MM.1S (cell line): ENCODE results near the gene DHRS12.

Experiments used
- DNase-seq: peaks from one replicate; pipeline ENCODE4 v3.0.0-alpha.2; 2015
- H2AFZ ChIP-seq: fragments of 300-600 bp; sonication (generic); 2 replicates; pipeline ENCODE4 v1.6.0; 2016; ENCODE audit warnings: antibody characterized with exemption, low read length
- H3F3A ChIP-seq: fragments of 300-600 bp; sonication (generic); 2 replicates; pipeline ENCODE4 v1.6.1; 2016; ENCODE audit warnings: mild to moderate bottlenecking, antibody characterized with exemption, low read length, moderate library complexity, mixed read lengths; ENCODE audit not compliant: insufficient read depth
- H3K27ac ChIP-seq: fragments of 300-600 bp; sonication (generic); 2 replicates; pipeline ENCODE4 v1.5.1; 2016; ENCODE audit warnings: mild to moderate bottlenecking, low read length
- H3K27me3 ChIP-seq: fragments of 300-600 bp; sonication (generic); replicated peaks from 2 replicates; pipeline ENCODE4 v1.6.0; 2016; ENCODE audit warnings: low read length; ENCODE audit not compliant: insufficient read depth
- H3K36me3 ChIP-seq: fragments of 300-600 bp; sonication (generic); replicated peaks from 2 replicates; pipeline ENCODE4 v1.6.1; 2016; ENCODE audit warnings: mild to moderate bottlenecking, low read length, mixed read lengths; ENCODE audit not compliant: insufficient read depth
- H3K4me1 ChIP-seq: fragments of 300-600 bp; sonication (generic); 2 replicates; pipeline ENCODE4 v1.6.1; 2016; ENCODE audit warnings: low read length, mixed read lengths
- H3K4me2 ChIP-seq: fragments of 300-600 bp; sonication (generic); 2 replicates; pipeline ENCODE4 v1.6.0; 2016; ENCODE audit warnings: low read depth, low read length
- H3K4me3 ChIP-seq: fragments of 300-600 bp; sonication (generic); 2 replicates; pipeline ENCODE4 v1.5.1; 2016; ENCODE audit warnings: low read length, mixed read lengths
- H3K79me2 ChIP-seq: fragments of 300-600 bp; sonication (generic); 2 replicates; pipeline ENCODE4 v1.6.1; 2016; ENCODE audit warnings: mixed run types, low read length, mixed read lengths
- H3K9ac ChIP-seq: fragments of 300-600 bp; sonication (generic); 2 replicates; pipeline ENCODE4 v1.6.1; 2016; ENCODE audit warnings: low read length, mixed read lengths
- H3K9me2 ChIP-seq: fragments of 300-600 bp; sonication (generic); replicated peaks from 2 replicates; pipeline ENCODE4 v1.6.1; 2016; ENCODE audit warnings: mild to moderate bottlenecking, low read length, mixed read lengths; ENCODE audit not compliant: insufficient read depth
- H3K9me3 ChIP-seq: fragments of 300-600 bp; sonication (generic); replicated peaks from 2 replicates; pipeline ENCODE4 v1.6.1; 2016; ENCODE audit warnings: mild to moderate bottlenecking, low read length, mixed read lengths; ENCODE audit not compliant: insufficient read depth
- H4K20me1 ChIP-seq: fragments of 300-600 bp; sonication (generic); 2 replicates; pipeline ENCODE4 v1.6.1; 2016; ENCODE audit warnings: mild to moderate bottlenecking, low read length, moderate library complexity, mixed read lengths; ENCODE audit not compliant: insufficient read depth
- CTCF ChIP-seq: fragments of 300-600 bp; sonication (generic); IDR thresholded peaks from 2 replicates; pipeline ENCODE4 v1.5.1; 2016; ENCODE audit warnings: antibody characterized with exemption, low read length, mixed read lengths
- EZH2 ChIP-seq: fragments of 300-600 bp; sonication (generic); optimal IDR thresholded peaks from 2 replicates; pipeline ENCODE3; 2017; ENCODE audit warnings: low read depth, mild to moderate bottlenecking, antibody characterized with exemption, low read length, mixed read lengths
- EZH2phosphoT487 ChIP-seq: fragments of 300-600 bp; sonication (generic); IDR thresholded peaks from 2 replicates; pipeline ENCODE4 v1.6.1; 2018; ENCODE audit warnings: antibody characterized with exemption, low read length

Gene DHRS12

GRCh38 chr13:51773515-51773914 lies 30.4 kb downstream of the DHRS12 start:
- DNase-seq = no peak
- no peaks in the 10 kb centered on the region for H3K4me1 ChIP-seq
- no peaks in the 10 kb centered on the region for H3K9me2 ChIP-seq
- H3K9me3 ChIP-seq = no peaks in the 10 kb centered on the region
- H3K9ac ChIP-seq = no peak overlapping the region
- H3K4me3 ChIP-seq = no peak overlapping the region
- H3K27me3 ChIP-seq = no peaks in the 10 kb centered on the region
- no peak overlapping the region for H2AFZ ChIP-seq
- no peaks in the 10 kb centered on the region for H3K36me3 ChIP-seq
- no peaks in the 10 kb centered on the region for H4K20me1 ChIP-seq
- H3K79me2 ChIP-seq = no peaks in the 10 kb centered on the region
- TF ChIP-seq EZH2 = no peak
- no peak for TF ChIP-seq EZH2phosphoT487
- TF ChIP-seq CTCF = no peak
- no peaks in the 10 kb centered on the region for H3F3A ChIP-seq
- H3K27ac ChIP-seq = no peak overlapping the region
- no peak overlapping the region for H3K4me2 ChIP-seq

- H3K27ac ChIP-seq = no peak overlapping the region
- no peaks in the 10 kb centered on the region for H3K9me3 ChIP-seq
- no peak overlapping the region for H3K9ac ChIP-seq
- H3F3A ChIP-seq = no peaks in the 10 kb centered on the region
- H3K27me3 ChIP-seq = no peaks in the 10 kb centered on the region
- no peak overlapping the region for H3K4me3 ChIP-seq
- no peaks in the 10 kb centered on the region for H4K20me1 ChIP-seq
- no peak overlapping the region for H2AFZ ChIP-seq
- no peaks in the 10 kb centered on the region for H3K79me2 ChIP-seq
- no peak for DNase-seq
- no peaks in the 10 kb centered on the region for H3K36me3 ChIP-seq
- no peaks in the 10 kb centered on the region for H3K4me1 ChIP-seq
- H3K9me2 ChIP-seq = no peaks in the 10 kb centered on the region
- no peak for TF ChIP-seq EZH2
- no peak for TF ChIP-seq CTCF
- TF ChIP-seq EZH2phosphoT487 = no peak
- no peak overlapping the region for H3K4me2 ChIP-seq
These were observed 31.2 kb downstream of the DHRS12 start for GRCh38 chr13:51772781-51773180.

GRCh38 chr13:51772105-51772455 lies 31.9 kb downstream of the DHRS12 start:
- no peak overlapping the region for H3K4me2 ChIP-seq
- no peaks in the 10 kb centered on the region for H3K4me1 ChIP-seq
- TF ChIP-seq CTCF = no peak
- TF ChIP-seq EZH2 = no peak
- TF ChIP-seq EZH2phosphoT487 = no peak
- H3K9me2 ChIP-seq = no peaks in the 10 kb centered on the region
- H3K9ac ChIP-seq = no peak overlapping the region
- no peak overlapping the region for H3K27ac ChIP-seq
- no peak overlapping the region for H3K4me3 ChIP-seq
- H3F3A ChIP-seq = no peaks in the 10 kb centered on the region
- no peak for DNase-seq
- no peaks in the 10 kb centered on the region for H3K36me3 ChIP-seq
- H3K27me3 ChIP-seq = no peaks in the 10 kb centered on the region
- H3K9me3 ChIP-seq = no peaks in the 10 kb centered on the region
- H3K79me2 ChIP-seq = no peaks in the 10 kb centered on the region
- H4K20me1 ChIP-seq = no peaks in the 10 kb centered on the region
- no peak overlapping the region for H2AFZ ChIP-seq
